ENCODE results near the gene RPLP2.

DNA sequence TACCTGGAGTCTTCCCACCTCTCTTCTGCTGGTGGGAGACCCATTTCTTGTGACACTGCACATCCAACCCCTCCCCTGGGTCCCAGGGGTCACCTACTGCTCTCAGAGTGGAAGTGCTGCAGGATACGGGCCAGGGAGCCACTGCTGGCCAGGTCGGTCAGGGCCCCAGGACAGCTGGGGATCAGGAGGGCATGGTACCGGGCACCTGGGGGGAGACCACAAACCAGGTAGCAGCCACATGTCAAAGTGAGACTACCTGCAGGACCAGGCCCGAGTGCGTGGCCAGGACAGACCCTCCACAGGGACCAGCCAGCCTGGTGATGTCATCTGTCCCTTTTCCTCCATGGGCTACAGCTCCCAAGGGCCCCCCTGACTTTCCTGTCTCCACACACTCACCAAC, 36.3 kb upstream of the RPLP2 start:
- TF ChIP-seq, protein P1, sequence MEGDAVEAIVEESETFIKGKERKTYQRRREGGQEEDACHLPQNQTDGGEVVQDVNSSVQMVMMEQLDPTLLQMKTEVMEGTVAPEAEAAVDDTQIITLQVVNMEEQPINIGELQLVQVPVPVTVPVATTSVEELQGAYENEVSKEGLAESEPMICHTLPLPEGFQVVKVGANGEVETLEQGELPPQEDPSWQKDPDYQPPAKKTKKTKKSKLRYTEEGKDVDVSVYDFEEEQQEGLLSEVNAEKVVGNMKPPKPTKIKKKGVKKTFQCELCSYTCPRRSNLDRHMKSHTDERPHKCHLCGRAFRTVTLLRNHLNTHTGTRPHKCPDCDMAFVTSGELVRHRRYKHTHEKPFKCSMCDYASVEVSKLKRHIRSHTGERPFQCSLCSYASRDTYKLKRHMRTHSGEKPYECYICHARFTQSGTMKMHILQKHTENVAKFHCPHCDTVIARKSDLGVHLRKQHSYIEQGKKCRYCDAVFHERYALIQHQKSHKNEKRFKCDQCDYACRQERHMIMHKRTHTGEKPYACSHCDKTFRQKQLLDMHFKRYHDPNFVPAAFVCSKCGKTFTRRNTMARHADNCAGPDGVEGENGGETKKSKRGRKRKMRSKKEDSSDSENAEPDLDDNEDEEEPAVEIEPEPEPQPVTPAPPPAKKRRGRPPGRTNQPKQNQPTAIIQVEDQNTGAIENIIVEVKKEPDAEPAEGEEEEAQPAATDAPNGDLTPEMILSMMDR (IDR thresholded peaks at IDR 0.05), result no peak
- TF ChIP-seq EZH2 (IDR thresholded peaks at IDR 0.05; ENCODE audit: borderline replicate concordance, insufficient read depth, low read depth, low read length, poor library complexity, severe bottlenecking), result no peak
